K562 (cell line): Measurements from ENCODE around the gene GLYAT. TPM values are rescaled to one million over a fixed set of nuclear protein-coding genes. Genes with fewer than 3 reads are reported as not detected.

Experiments
- CREB3 ChIP-seq: fragments of 450-650 bp; conservative IDR thresholded peaks from 2 replicates; pipeline ENCODE4 v1.6.1; 2016; ENCODE audit warnings: missing genetic modification characterization, low read depth, mild to moderate bottlenecking, missing compliant biosample characterization, moderate library complexity
- ETV1 ChIP-seq: fragments of 450-650 bp; conservative IDR thresholded peaks from 2 replicates; pipeline ENCODE4 v1.6.1; 2016; ENCODE audit warnings: missing genetic modification characterization, control low read depth, low read depth, missing compliant biosample characterization
- FOSL1 ChIP-seq: fragments of 200-800 bp; sonication (Bioruptor generic); conservative IDR thresholded peaks from 2 replicates; pipeline ENCODE4 v1.6.1; 2016; ENCODE audit warnings: missing genetic modification characterization, missing compliant biosample characterization
- HES1 ChIP-seq: fragments of 450-650 bp; IDR thresholded peaks from 2 replicates; pipeline ENCODE4 v1.6.1; 2016; ENCODE audit warnings: low read depth, mild to moderate bottlenecking, moderate library complexity
- HNRNPLL ChIP-seq: fragments of 200-400 bp; formaldehyde crosslinking; IDR thresholded peaks from 2 replicates; pipeline ENCODE4 v1.6.1; 2017; ENCODE audit warnings: low read length, low read depth, mild to moderate bottlenecking; ENCODE audit not compliant: poor library complexity, severe bottlenecking
- MCM7 ChIP-seq, 2 experiments: fragments of 450-650 bp; IDR thresholded peaks; 2 replicates each; pipeline ENCODE4 v1.6.1; 2016 to 2018
- MLX ChIP-seq, 2 experiments: fragments of 450-650 bp in 1 of 2; sonication (generic) in 1 of 2; formaldehyde crosslinking; conservative IDR thresholded peaks; 2 replicates each; pipeline versions ENCODE4 v1.4.0 to v1.8.1; 2020 to 2022; ENCODE audit warnings: mild to moderate bottlenecking in 1 of 2, missing genetic modification reagents in 1 of 2
- MXD1 ChIP-seq: fragments of 250-450 bp; sonication (Bioruptor Pico); IDR thresholded peaks from 2 replicates; pipeline ENCODE4 v1.8.0; 2021; ENCODE audit warnings: borderline replicate concordance, mild to moderate bottlenecking, moderate library complexity; ENCODE audit not compliant: poor library complexity, severe bottlenecking
- NR0B1 ChIP-seq: fragments of 450-650 bp; IDR thresholded peaks from one replicate; pipeline ENCODE4 v1.6.1; 2018; ENCODE audit warnings: mild to moderate bottlenecking, moderate library complexity; ENCODE audit not compliant: partially characterized antibody
- TEAD1 ChIP-seq, 2 experiments: fragments of 450-650 bp in 1 of 2; sonication (generic) in 1 of 2; formaldehyde crosslinking; IDR thresholded peaks; 2 replicates each; pipeline versions ENCODE4 v1.4.0 to v1.8.0; 2020 to 2022; ENCODE audit warnings: mild to moderate bottlenecking in 2 of 2, missing genetic modification reagents in 1 of 2
- ZMIZ1 ChIP-seq, 2 experiments: fragments of 150-350 bp in 1 of 2; IDR thresholded peaks; 2 replicates each; pipeline ENCODE4 v1.6.1; 2012 to 2016; ENCODE audit warnings: low read depth in 2 of 2, low read length in 2 of 2, mild to moderate bottlenecking in 1 of 2, moderate library complexity in 1 of 2
- ZNF280B ChIP-seq: fragments of 250-450 bp; sonication (Bioruptor Pico); IDR thresholded peaks from 2 replicates; pipeline ENCODE4 v1.5.1; 2021; ENCODE audit warnings: mild to moderate bottlenecking
- ZNF324 ChIP-seq: fragments of 250-450 bp; sonication (Bioruptor Pico); IDR thresholded peaks from 2 replicates; pipeline ENCODE4 v1.4.0; 2020; ENCODE audit warnings: mild to moderate bottlenecking
- ZNF584 ChIP-seq: fragments of 200-800 bp; sonication (Bioruptor generic); IDR thresholded peaks from 2 replicates; pipeline ENCODE4 v1.6.1; 2016; ENCODE audit warnings: low read depth, mild to moderate bottlenecking, missing genetic modification characterization, missing compliant biosample characterization
- ZNF76 ChIP-seq: fragments of 250-450 bp; sonication (Bioruptor Pico); IDR thresholded peaks from 2 replicates; pipeline ENCODE4 v1.4.0; 2020; ENCODE audit warnings: mild to moderate bottlenecking, moderate library complexity, borderline replicate concordance
- polyA plus RNA-seq, 8 experiments: library from polyadenylated mRNA; depleted of rRNA in 4 of 8; stranded (reverse) in 5 of 8; unstranded in 3 of 8; fragments of >200 nt; fragmentation: Nextera tagmentation in 2 of 8; fragmentation: Illumina TruSeq in 1 of 8; extraction: Ambion mirVana in 2 of 8; extraction: Trizol in 1 of 8; gene quantifications; 2 replicates each; pipeline versions ENCODE4 v1.2.1 to v1.2.3, GENCODE V29; 2011 to 2014; ENCODE audit warnings: inconsistent platforms in 1 of 8, missing spikeins in 1 of 8
- total RNA-seq, 7 experiments: library from RNA; depleted of rRNA in 6 of 7; stranded (reverse); fragments of >200 nt in 6 of 7; fragmentation: Illumina TruSeq in 2 of 7; extraction: Trizol in 2 of 7; gene quantifications; 2 replicates each; pipeline versions ENCODE4 v1.2.1 to v1.2.3, GENCODE V29; 2011 to 2021; ENCODE audit warnings: low replicate concordance in 1 of 7

GLYAT gene
- total and polyA plus RNA-seq, 9 of the 15 experiments (the other 6 are each of a cell fraction or from before 2014, with no cell fraction given): not detected

GRCh38 chr11:58770627-58771457 lies 39.1 kb upstream of the GLYAT start (continued):
- TF ChIP-seq MLX (CRISPR knock-in tag; conservative IDR thresholded peaks at IDR 0.05) (0 out of 4 replicates have a peak, but pooled peaks of 1 of the 2 experiments have one; percentile 35), MCM7 (IDR thresholded peaks at IDR 0.05) (no peak), FOSL1 (tag) (peak; percentile 94), ZNF76 (peak; percentile 73; the same call in 1 of the 2 replicates), ZNF280B (CRISPR knock-in tag) (no peak), ZNF584 (peak; percentile 74; the same call in 1 of the 2 replicates), HES1 (no peak), MXD1 (no peak), NR0B1 (no peak), ZMIZ1 (IDR thresholded peaks at IDR 0.05; ENCODE audit: low read depth in 2 of 2, low read length in 2 of 2) (no peak), ZNF324 (CRISPR knock-in tag) (peak; percentile 21; the same call in 1 of the 2 replicates), HNRNPLL (no peak), CREB3 (tag) (0 out of 2 replicates have a peak, but pooled peaks have one; percentile 24), TEAD1 (CRISPR knock-in tag; IDR thresholded peaks at IDR 0.05) (peak in 1 of 2 experiments; percentile 81; a peak in 2 of 4 replicates), ETV1 (tag) (peak; percentile 28; the same call in 1 of the 2 replicates)
